Activated CD4-positive, CD25-positive, alpha-beta regulatory T cell treated with anti-CD3 and anti-CD28 coated beads, Interleukin-2, amount 50 U/mL, for 72 hours (primary cell): ENCODE measurements around the gene FGF5.
"Not testable (repeated sequence)": the region's sequence is repeated elsewhere in the genome, so short reads cannot be mapped to it uniquely, and the experiment has no call there.

Source experiments
- DNase-seq: peaks from one replicate; pipeline ENCODE4 v3.0.0; 2021

Gene FGF5

DNA sequence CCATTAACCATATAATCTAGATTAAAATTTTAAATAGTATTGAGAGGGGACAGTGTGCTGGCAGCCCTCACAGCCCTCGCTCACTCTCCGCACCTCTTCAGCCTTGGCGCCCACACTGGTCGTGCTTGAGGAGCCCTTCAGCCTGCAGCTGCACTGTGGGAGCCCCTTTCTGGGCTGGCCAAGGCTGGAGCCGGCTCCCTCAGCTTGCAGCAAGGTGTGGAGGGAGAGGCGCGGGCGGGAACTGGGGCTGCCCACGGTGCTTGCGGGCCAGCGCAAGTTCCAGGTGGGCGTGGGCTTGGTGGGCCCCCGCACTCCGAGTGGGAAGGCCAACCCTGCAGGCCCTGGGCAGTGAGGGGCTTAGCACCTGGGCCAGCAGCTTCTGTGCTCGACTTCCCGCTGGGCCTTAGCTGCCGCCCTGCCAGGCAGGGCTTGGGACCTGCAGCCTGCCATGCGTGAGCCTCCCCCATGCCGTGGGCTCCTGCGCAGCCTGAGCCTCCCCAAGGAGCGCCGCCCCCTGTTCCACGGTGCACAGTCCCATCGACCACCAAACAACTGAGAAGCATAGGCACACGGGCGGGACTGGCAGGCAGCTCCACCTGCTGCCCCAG lies 36.3 kb downstream of the FGF5 start:
- DNase-seq: no peak

DNA sequence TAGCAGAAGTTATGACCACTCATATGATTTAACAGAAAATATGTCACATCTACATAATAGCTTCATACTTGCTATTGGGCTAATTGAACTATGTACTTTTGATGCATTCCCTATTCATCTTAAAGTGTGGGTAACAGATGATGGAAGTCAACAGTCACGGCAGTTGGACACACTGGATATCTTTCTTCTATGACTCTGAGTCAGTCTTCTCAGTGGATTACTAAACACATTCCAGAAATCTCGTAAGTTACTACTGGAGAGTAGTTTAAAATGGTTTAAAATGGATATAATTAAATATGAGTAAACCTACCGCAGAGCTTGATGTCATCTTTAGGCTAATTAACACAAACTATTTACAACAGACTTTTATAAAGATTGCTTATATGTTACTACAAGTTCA lies 39.0 kb downstream of the FGF5 start:
- no peak for DNase-seq

DNA sequence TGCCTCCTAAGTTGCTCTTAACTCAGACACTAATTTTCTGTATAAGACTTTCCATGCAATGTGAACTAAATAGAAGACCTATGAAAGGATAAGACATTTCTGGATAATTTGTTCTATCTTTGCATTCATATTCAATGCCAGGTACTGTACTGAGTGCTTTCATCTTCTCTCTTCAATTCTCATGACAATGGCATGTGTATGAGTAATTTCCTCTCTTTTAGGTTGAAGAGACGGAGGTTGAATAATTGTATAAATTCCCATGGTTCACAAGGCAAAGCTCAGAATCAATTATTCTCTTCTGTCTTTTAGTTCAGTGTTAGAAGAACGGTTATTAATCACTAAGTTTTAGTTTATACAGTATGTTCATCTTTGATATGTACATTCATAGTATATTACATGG lies 39.8 kb downstream of the FGF5 start:
- no peak for DNase-seq

DNA sequence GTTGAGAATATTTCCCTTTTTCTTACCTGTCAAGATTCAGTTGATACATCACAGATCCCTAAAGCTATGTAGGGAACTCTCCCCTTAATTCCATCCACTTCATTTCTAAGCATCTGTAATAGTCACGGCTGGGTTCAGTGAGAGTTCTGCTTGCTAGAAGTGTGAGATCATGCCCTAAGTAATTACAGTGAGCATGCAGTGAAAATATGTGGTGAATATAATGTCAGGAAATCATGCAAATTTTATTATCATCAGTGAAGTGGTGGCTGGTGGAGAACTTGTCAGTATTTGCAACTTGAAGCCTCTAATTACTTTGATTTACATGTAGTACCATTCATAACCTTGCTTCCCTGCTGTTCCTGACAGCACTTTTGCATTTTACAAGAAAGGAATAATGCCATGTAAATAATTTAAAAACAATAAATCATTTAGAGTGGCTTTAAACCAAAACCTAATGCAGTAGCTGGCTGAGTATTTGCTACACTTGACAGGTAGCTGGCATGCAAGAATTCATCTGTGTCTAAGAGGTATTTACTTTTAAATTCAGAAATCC lies 40.8 kb downstream of the FGF5 start:
- no peak for DNase-seq

DNA sequence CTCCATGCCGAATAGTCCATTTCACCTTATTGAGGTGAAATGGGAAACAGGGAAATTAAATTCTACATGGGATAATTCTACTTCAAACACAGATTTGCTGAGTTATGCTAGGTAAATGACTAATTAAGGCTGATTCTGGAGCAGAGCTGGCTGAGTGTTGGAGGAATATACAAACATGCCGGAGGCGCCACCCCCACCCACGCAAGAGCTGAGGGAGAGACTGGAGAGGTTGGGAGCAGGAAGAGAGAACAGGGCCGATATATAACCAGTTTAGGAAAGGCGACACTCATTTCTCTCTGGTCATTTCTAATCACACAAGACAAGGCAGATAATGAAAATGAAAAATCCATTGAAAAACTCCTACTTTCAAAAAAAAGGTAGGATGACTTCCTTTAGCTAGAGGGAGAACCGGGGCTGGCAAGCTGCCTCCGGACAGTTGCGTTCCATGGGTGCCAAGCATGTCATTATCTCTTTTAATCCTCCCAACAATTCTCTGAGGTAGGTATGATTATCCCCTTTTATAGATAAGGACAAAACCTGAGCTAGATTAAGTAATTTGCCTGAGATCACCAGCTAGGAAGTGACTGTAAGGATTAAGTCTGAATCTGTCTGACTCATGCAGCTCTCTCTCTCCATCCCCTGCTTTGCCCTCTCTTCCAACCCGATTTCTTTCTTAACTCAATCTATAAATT lies 41.5 kb downstream of the FGF5 start:
- DNase-seq: no peak

DNA sequence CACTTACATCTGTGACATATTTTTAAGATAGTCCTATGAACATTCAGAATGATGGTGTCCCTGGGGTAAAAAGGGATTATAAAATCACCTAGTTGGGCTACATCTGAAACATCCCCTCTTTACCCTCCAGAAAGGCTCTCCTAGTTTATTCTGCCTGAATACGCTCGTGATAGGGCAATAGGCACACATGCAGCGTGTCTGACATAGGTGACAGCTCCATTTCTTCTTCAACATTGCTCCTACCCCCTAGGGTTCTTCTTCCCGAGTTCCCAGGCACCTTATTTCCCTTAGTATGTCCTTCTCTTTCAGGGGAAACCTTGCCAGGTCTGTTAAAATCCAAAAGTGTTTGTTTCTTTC lies 42.0 kb downstream of the FGF5 start:
- DNase-seq: no peak

DNA sequence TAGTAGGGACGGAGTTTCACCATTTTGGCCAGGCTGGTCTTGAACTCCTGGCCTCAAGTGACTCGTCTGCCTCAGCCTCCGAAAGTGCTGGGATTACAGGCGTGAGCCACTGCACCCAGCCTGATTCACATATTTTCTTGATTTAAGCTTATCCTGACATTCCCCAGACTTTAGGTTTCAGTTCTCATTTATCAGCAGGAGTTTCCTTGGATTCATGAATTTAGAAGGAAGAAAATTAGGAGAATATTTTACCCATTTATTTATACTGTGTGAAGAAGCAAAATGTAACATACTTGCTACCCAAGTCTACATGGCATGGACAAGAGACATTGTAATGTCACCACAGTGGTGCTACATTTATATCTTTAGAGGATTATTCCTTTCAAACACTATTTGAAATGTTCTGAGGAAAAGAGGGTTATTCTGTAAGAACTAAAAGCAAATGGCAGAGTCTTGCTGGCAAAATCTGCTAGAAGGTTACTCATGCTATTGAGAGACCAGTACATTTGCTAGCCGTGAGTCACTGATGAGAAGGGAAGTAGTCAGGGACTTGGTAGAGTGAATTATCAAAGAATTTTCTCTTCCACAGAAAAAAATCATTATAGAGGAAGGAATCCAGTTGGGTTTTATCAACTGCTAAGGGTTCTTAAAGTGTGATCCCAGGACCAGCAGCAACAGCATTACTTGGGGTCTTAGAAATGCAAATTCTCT lies 43.0 kb downstream of the FGF5 start:
- DNase-seq: no peak

DNA sequence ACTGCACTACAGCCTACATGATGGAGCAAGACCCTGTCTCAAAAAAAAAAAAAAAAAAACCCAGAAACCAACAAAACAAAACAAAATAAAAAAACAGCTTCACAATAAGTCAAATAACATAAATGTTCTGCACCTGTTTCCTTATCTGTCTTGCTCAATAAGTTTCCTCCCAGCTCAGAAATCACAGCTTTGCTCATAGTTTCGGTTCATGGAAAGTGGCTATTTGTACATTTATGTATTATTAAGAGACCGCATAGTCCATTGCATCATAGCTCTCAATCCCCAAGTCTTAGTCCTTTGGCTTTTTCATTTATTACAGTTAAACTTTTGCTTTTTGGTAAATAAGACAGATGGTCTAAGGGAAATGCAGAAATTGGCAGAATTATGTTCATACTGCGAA lies 44.7 kb downstream of the FGF5 start:
- DNase-seq: no peak

DNA sequence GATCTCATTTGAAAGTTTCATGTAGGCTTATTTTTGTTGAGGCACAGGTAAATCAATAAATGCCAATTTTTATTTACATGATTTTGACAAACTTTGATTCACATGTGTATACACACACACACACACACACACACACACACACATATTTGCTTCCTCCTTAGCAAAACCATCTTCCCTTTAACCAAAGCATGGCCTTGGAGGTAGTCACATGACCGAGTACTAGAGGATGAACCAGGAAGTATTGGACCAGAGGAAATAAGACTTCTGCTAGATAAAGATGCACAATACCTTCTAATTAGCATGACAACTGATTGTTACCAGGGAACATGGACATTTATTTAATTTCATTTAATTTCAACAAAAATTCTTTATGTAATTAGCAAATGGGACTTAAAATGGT lies 45.7 kb downstream of the FGF5 start:
- no peak for DNase-seq

DNA sequence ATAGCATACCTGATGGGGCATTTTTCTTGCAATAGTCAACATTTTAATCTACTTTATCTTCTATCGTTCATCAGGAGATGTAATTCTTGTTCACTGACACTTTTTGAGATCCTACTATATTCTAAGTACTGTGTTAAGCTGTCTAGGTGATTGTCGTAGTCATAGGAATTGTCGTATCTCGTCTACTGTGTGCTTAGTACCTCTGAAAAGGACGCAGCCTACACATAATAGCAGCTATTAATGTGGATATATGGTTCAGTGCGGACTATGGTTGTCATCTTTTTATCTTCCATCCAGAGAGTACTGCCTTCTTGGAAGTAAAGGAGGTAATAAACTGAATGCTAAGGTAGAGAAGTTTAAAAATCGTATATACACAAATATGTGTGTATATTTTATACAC lies 47.2 kb downstream of the FGF5 start:
- DNase-seq: no peak

DNA sequence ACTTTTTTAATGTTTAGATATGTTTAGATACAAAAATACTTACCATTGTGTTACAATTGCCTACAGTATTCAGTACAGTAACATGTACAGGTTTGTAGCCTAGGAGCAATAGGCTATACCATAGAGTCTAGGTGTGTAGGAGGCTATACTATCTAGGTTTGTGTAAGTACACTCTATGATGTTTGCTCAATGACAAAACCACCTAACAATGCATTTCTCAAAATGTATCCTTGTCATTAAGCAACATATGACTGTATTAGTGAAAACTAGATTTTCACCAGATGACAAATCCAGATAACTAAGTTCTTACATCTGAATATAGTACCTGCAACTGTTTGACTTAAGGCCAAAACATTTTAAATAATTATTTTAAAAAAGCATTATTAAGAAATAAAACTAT lies 49.4 kb downstream of the FGF5 start:
- DNase-seq: not testable (repeated sequence)

DNA sequence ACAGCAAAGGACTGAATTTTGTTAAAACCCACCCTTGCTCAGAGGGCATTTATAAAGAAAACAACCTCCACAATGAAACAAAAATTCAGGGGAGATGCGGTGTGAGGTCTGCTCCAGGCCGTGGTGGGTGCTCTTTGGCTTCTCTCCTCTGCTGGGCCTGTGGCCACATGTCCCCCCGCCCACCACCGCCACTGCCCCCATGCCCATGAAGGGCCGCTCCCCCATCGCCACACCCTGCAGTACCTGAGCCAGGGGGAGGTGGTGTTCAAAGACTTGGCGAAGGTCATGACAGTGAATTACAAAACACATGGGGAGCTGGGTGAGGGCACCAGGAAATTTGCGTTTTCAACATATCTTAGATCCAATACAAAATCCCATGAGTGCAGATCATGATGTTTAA lies 54.9 kb downstream of the FGF5 start:
- DNase-seq: no peak

DNA sequence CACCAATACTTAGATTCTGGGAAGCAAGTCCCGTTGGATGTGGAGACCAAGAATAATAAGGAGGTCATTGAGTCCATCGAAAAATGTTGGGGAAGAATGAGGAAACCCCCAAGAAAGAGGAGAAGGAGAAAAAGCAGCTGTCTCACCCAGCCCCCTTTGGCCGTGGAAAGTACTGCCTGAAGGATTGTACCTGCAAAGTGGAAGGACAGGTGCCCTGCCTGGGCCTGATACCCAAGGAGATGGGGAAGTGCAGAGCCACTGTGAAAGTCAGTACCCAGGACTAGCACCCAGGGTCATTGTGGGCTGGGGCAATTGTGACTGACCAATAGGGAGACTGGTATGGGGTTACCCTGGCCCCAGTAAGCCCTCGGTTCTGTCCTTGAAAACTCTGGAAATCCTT lies 55.3 kb downstream of the FGF5 start:
- no peak for DNase-seq

DNA sequence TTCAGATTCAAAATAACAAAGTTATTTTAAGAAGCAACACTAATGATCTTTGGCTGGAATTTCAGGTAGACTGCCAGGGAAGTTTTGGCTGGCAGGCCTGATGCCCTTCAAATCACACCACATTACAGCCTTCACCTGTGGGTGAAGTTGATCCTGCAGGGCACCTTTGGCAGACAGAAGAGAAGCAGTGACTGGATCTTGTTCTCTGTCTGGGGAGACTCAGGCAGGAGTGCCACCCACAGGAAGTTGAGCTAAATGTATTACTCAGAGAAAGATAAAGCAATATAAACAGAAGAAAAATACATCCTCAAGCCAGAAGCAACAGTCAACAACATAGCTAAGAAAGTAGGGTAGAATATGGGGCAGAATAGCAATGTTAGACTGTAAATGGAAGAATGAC lies 56.3 kb downstream of the FGF5 start:
- DNase-seq: no peak

DNA sequence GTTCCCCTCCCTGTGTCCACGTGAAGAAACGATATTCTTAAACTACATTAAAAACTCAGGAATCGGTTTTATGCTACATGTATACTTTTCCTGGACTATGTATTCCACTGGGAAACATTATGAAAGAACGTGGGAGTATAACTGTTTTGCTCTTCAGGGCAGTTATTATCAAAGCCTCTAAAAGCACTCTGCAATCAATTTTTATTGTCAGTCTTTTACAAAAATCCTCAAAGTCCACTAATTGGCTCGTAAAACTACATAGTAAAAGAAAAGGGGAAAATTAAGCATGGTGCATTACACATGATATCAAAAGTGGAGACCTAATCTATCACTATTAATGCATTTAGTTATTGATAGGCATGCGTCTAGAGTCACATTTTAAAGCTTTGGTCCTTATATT lies 57.7 kb downstream of the FGF5 start:
- DNase-seq: no peak

DNA sequence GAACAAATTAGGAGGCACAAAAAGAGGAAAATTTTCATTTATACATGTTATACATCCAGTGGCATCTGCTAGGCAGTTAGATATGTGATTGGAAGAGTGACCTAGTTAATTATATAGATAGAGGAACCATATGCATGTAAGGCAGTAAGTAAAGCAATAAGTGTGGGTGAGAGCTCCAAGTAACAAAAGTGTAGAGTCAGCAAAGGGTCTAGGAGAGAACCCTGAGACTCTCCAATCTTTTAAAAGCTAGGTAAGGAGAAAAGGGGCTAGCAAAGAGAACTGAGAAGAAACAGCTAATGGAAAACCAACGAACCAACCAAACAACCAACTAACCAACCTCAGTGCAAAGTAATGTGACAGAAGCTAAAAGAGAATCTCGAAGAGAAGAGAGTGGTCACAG lies 65.2 kb downstream of the FGF5 start:
- no peak for DNase-seq

DNA sequence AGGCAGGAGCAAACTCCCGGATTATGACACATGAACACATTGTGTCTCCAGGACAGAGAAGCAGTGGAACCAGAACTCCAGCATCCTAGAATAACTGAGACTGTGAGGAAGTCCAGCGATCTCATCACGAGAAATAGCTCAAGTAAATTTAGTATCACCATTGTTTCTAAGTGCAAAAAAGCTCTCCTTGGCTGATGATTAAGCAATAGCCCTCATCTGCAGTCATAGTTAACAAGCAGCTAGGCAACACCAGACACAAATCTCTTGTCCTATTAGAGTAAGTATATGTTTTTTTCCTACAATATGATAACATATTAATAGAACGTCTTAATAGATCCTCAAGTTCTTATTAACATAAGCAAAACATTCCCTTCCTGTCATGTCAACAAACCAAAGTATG lies 66.7 kb downstream of the FGF5 start:
- DNase-seq: no peak

DNA sequence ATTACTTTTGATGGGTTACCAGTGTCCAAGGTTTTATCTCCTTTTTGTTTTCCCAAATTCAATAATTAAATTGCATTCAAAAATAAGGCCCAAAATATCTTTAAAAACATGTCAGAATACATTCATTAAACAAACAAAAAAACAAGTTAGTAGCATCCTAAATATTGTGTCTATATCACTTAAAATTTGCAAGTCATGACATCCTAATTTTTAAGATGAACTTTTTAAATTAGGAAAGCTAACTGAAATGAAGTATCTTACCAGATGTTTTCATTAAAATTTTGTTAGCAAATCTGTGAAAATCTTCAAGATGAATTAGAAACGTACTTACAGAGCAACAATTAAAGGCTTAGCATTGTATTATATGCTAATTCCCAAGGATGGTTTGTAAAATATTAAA lies 68.1 kb downstream of the FGF5 start:
- DNase-seq: no peak

DNA sequence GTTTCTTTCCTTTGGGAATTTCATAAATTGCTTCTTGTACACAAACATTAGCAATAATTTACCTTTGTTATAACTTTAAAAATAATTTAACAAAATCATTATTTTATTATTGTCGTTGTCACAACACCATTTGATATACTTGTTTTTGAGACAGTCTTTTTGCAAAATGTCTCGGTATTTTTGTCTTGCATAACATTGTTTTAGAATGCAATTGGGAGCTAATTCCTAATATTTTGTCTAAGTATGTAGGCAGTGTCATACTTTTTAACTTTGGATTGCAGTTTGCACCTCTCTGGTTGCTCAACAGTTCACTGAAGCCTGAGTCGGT lies 68.7 kb downstream of the FGF5 start:
- DNase-seq: no peak

DNA sequence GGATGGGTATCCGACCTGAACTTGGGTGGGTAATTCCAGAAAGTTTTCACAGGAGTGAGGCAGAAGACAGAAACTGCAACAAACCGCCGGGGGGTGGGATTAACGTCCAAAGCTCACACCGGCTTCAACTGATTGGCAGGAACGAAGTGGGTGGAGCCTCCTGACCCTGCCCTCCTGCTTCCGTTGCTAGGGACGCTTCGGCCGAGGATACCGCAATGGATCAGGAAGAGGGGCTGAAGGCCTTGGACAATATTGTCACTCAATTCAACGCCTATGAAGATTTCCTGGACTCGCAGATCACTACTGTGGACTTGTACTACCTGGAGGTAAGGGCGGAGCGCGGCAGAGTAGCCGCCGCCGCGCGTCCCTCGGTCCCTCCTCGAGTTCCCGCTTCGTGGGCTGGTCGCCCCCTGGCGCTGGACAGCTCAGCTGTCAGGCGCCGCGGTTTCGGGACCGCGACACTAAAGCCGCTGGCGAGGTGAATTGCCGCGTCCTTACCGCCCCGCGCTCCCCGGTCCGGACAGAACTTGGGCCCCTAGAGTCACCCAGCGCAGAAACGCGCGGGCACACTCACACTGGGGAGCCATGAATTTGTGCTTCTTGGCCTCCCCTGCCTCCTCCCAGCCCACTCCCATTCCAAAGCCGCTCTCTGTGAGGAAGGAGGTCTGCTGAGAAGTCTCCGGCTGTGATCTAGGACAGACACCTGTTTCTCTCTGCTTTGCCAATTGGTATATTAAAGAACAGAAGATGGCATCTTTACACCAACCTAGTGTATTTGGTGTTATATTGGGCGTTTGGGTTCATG lies 69.3 kb downstream of the FGF5 start, which contains the start of gene CFAP299:
Gene CFAP299, plus strand, starts transcription at position 177 of the 805 bp plus-strand sequence.
- DNase-seq: peak; percentile 53

DNA sequence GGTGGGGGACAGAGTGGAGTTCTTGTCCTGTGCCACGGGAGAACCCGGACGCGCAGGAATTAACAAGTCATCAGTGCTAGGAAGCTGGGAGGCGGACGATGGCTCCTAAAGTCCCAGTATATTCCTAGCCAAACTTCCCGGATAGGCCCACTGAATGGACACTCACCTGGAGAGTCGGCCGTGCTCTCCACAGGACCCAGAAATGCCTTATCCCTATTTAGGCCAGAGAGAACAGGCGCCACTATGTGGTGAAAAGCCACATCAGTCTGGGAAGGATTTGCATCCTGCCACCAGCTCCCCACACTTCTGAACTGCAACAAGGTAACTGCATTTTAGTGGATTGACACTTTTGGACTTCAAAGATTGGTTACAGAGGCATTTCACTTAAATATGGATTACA lies 70.1 kb downstream of the FGF5 start:
- DNase-seq: no peak

DNA sequence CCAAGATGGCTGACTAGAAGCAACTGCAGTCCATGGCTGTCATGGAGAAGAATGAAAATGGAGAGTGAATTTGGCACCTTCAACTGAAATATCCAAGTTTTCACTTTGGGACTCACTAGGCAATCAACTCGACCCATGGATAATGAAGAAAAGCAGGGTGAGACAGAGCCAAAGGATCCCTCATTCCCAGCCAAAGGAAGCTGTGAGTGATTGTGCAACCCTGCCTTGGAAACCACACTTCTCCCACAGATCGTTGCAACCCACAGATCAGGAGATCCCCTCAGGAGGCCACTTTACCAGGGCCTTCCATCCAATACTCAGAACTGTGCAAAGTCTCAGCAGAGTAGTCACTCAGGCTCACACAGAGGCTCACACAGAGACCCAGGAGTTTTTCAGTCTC lies 73.6 kb downstream of the FGF5 start:
- no peak for DNase-seq
